Fibroblast of lung (primary cell): ENCODE results near the gene GALR2.

Source experiments
- CTCF ChIP-seq, 2 donors: IDR thresholded peaks in 1 of 2; conservative IDR thresholded peaks in 1 of 2; 1 replicate in 1 of 2; 2 replicates in 1 of 2; pipeline ENCODE4 v1.5.1; 2011 to 2012; ENCODE audit warnings: low read length in 2 of 2, control low read depth in 1 of 2, inconsistent platforms in 1 of 2, low read depth in 1 of 2, mild to moderate bottlenecking in 1 of 2
- EZH2 ChIP-seq: IDR thresholded peaks from 2 replicates; pipeline ENCODE4 v1.5.1; 2012; ENCODE audit warnings: low read length, control low read depth, mild to moderate bottlenecking; ENCODE audit errors: missing control alignments

- TF ChIP-seq CTCF (conservative IDR thresholded peaks at IDR 0.05 in 1 of 2, IDR thresholded peaks at IDR 0.05 in 1 of 2; ENCODE audit: low read depth in 1 of 2, low read length in 2 of 2) (no peak), EZH2 (no peak)
Measured at GRCh38 chr17:76049239-76049638, 25.3 kb upstream of the GALR2 start.
